Measurements from ENCODE around the gene HSD17B7.

DNA sequence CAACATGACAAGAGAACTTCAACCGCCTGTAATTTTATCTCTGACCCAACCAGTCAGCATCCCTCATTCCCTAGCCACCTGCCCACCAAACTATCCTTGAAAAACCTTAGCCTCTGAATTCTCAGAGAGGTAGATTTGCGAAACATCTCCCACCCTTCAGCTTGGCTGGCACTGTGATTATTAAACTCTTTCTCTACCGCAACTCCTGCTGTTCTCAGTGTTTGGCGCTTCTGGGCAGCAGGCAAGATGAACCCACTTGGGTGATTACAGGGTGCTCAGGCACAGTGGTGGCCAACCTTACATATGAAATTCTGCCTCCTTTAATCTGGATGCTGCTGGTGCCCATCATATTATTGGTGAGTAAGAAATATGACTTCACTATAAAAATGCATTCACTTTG lies 48.4 kb downstream of the HSD17B7 start:
- TF ChIP-seq, protein P1, sequence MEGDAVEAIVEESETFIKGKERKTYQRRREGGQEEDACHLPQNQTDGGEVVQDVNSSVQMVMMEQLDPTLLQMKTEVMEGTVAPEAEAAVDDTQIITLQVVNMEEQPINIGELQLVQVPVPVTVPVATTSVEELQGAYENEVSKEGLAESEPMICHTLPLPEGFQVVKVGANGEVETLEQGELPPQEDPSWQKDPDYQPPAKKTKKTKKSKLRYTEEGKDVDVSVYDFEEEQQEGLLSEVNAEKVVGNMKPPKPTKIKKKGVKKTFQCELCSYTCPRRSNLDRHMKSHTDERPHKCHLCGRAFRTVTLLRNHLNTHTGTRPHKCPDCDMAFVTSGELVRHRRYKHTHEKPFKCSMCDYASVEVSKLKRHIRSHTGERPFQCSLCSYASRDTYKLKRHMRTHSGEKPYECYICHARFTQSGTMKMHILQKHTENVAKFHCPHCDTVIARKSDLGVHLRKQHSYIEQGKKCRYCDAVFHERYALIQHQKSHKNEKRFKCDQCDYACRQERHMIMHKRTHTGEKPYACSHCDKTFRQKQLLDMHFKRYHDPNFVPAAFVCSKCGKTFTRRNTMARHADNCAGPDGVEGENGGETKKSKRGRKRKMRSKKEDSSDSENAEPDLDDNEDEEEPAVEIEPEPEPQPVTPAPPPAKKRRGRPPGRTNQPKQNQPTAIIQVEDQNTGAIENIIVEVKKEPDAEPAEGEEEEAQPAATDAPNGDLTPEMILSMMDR (IDR thresholded peaks at IDR 0.05), result no peak
- no peak for TF ChIP-seq POLR2AphosphoS5 (IDR thresholded peaks at IDR 0.05)

Data from gastroesophageal sphincter (tissue), 3 donors.